Endothelial cell (in vitro differentiated cells): ENCODE results near the gene CPT1C. TPM values are rescaled to one million over a fixed set of nuclear protein-coding genes. Genes with fewer than 3 reads are reported as not detected.

ENCODE experiments used
- DNase-seq: peaks from one replicate; pipeline ENCODE4 v3.0.0; 2021; ENCODE audit warnings: low spot score
- H3K27ac Mint-ChIP-seq: one replicate; pipeline ENCODE4 v1.8.0; 2021; ENCODE audit warnings: mixed read lengths, inconsistent platforms; ENCODE audit not compliant: unreplicated experiment
- H3K27me3 Mint-ChIP-seq: one replicate; pipeline ENCODE4 v1.8.0; 2021; ENCODE audit warnings: mild to moderate bottlenecking, moderate library complexity, mixed read lengths, inconsistent platforms; ENCODE audit not compliant: unreplicated experiment
- H3K36me3 Mint-ChIP-seq: one replicate; pipeline ENCODE4 v1.8.0; 2021; ENCODE audit warnings: mild to moderate bottlenecking, low read depth, mixed read lengths, inconsistent platforms; ENCODE audit not compliant: unreplicated experiment
- H3K4me1 Mint-ChIP-seq: one replicate; pipeline ENCODE4 v1.8.0; 2021; ENCODE audit warnings: mild to moderate bottlenecking, mixed read lengths, inconsistent platforms; ENCODE audit not compliant: unreplicated experiment
- H3K4me3 Mint-ChIP-seq: one replicate; pipeline ENCODE4 v1.8.0; 2021; ENCODE audit warnings: mild to moderate bottlenecking, mixed read lengths, inconsistent platforms; ENCODE audit not compliant: unreplicated experiment
- H3K9me3 Mint-ChIP-seq: one replicate; pipeline ENCODE4 v1.8.0; 2021; ENCODE audit warnings: mixed read lengths, inconsistent platforms; ENCODE audit not compliant: unreplicated experiment
- total RNA-seq: library from RNA; stranded (reverse); fragmentation: NEBNext Ultra II Directional; extraction: Animal tissue kit (Norgen Biotek cat#: 25700); gene quantifications from one replicate; pipeline ENCODE4 v1.2.1, GENCODE V29; 2021; ENCODE audit not compliant: unreplicated experiment
- TF ChIP-seq, protein P1 (sequence below): fragments of 200-600 bp; sonication (generic); IDR thresholded peaks from one replicate; pipeline ENCODE4 v1.5.0; 2021; ENCODE audit warnings: antibody characterized with exemption; ENCODE audit not compliant: unreplicated experiment

CPT1C gene
- total RNA-seq, 1 donor from 2014 or later: 94.1 TPM

DNA sequence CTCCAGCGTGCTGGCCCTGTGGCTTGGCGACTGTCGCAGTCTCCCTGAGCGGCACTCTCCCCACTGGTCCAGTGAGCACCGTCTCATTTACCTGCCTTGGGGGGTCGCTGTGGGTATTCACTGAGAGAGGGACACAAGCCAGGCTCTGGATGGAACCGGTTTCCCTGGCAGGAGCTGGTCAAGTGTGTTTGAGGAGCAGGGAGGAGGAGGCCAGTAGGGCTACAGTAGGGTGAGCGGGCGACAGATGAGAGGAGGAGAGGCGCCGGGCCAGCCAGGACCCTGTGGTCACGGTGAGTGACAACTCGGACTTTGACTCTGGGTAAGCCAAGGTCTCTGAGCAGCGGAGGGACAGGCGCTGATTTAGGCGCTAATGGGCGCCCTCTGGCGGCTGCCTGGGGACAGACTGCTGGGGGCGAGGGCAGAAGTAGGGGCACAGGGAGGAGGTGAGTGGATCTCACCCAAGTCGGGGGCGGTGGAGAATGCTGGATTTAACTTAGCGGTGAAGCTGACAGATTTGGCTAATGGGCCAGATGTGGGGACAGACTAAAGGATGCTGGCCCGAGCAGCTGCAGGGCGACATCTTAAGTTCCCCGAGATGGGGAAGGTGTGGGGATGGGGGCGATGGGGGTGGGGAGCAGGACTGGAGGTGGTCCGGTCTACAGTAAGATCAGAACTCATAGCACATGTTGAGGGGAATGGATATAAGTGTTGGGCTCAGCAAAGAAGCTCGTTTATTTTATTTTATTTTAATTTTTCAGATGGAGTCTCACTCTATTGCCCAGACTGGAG is 18.6 kb upstream of the CPT1C start:
- H3K27me3 Mint-ChIP-seq: peaks cover 8% of the 10 kb centered on the region
- peaks cover 13% of the 10 kb centered on the region for H3K4me1 Mint-ChIP-seq
- H3K9me3 Mint-ChIP-seq: no peaks in the 10 kb centered on the region
- peak; percentile 90 for DNase-seq
- peak overlapping the region; percentile 70 for H3K4me3 Mint-ChIP-seq
- H3K27ac Mint-ChIP-seq: peak overlapping the region; percentile 20
- H3K36me3 Mint-ChIP-seq: peaks cover 10% of the 10 kb centered on the region
- TF ChIP-seq, protein P1, sequence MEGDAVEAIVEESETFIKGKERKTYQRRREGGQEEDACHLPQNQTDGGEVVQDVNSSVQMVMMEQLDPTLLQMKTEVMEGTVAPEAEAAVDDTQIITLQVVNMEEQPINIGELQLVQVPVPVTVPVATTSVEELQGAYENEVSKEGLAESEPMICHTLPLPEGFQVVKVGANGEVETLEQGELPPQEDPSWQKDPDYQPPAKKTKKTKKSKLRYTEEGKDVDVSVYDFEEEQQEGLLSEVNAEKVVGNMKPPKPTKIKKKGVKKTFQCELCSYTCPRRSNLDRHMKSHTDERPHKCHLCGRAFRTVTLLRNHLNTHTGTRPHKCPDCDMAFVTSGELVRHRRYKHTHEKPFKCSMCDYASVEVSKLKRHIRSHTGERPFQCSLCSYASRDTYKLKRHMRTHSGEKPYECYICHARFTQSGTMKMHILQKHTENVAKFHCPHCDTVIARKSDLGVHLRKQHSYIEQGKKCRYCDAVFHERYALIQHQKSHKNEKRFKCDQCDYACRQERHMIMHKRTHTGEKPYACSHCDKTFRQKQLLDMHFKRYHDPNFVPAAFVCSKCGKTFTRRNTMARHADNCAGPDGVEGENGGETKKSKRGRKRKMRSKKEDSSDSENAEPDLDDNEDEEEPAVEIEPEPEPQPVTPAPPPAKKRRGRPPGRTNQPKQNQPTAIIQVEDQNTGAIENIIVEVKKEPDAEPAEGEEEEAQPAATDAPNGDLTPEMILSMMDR: peak; percentile 73

DNA sequence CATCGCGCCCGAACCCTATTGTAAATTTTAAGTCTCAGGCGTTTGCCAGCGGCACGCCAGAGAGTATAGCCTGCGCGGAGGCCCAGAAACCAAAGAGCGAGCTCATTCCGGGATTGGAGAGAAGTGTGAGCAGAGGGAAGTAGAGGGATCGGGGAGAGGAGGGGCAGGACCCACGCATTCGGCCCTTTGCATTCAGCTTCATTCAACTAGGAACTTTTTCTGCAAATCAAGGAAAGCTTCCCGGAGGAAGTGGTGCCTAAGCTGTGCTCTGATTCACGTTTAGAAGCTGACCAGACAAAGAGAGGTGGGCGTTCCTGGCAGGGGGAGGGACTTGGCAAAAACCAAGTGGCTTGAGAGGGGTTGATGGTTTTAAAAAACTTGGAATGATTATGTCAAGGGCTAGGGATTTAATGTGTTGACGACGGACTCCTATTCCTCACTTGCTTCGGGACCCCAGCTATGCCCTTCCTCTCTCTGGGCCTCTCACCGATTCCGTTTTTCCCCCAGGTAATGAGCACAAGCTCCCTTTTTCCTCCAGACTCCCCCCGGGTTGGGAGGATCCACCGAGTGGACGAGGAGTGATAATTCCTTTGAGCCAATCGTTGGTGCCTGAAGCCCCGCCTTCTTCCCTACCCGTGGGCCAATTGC is 14.7 kb upstream of the CPT1C start:
- TF ChIP-seq, protein P1: no peak
- Mint-ChIP-seq H3K27ac (peak overlapping the region; percentile 99), H3K9me3 (no peaks in the 10 kb centered on the region), H3K36me3 (peaks cover 12% of the 10 kb centered on the region), H3K27me3 (peaks cover 4% of the 10 kb centered on the region), H3K4me1 (peaks cover 30% of the 10 kb centered on the region), H3K4me3 (peak overlapping the region; percentile 98)
- DNase-seq: peak; percentile 68

DNA sequence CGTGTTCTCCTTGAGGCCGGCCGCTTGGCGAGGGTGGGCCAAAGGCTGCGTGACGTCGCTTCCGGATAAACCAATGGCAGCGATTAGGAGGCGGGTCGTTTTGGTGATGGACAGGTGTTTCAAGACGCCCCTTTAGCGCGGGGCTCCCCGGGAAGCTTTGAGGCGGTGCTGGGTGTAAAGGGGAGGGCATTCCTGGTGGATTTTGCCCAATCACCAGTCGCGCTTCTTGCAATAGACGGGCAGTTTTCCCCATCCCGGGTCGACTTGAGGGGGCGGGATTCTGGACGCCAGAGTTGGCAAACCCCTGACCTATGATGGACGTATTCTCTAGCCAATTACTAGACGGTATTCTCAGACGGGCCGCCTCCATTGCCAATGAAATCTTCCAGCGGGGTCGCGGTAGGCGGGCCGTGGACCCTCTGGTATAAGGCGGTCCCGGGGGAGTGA is 14.1 kb upstream of the CPT1C start:
- Mint-ChIP-seq H3K4me3 (peak overlapping the region; percentile 98), H3K27me3 (peaks cover 4% of the 10 kb centered on the region), H3K27ac (peak overlapping the region; percentile 99), H3K4me1 (peaks cover 30% of the 10 kb centered on the region), H3K9me3 (no peaks in the 10 kb centered on the region), H3K36me3 (peaks cover 12% of the 10 kb centered on the region)
- peak; percentile 97 for DNase-seq
- TF ChIP-seq, protein P1: no peak

DNA sequence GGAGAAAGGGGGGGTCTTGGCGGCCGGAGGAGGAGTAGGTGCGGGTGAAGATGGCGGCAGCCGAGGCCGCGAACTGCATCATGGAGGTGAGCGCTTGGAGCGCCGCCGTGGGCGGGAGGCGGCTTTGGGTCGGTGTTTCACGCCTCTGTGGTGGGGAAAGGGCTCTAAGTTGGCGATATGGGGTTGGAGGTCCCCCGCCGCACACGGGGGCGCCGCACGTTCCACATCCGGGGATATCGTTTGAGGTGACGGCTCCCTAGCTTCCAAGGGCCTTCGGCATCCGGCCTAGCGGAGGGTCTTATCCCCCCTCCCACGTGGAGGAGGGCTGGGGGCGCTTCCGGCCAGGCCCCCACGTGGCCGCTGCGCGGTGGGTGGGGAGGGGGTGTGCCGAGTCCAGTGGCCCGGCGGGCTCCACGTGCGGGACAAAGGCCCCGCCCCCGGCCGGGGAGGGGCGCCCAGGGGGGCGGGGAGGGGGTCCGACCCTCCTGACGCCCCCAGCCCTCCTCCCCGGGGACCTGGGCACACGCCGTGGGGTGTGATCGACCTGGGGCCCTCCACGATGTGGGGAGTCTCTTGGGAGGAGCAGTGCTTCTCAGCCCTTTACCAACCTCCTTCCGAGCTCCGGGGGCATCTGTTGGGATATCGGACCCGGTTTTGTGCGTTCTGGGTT is 13.6 kb upstream of the CPT1C start, which contains the start of gene PRMT1:
PRMT1 (plus strand) TSS at position 41 of the 670 bp plus-strand sequence; CDS start at position 51, 10 bp downstream.
- TF ChIP-seq, protein P1: no peak
- Mint-ChIP-seq H3K36me3 (peaks cover 15% of the 10 kb centered on the region), H3K9me3 (no peaks in the 10 kb centered on the region), H3K4me3 (peak within 1 kb of the TSS; percentile 98), H3K27ac (peak within 1 kb of the TSS; percentile 99), H3K27me3 (peaks cover 4% of the 10 kb centered on the region), H3K4me1 (peaks cover 25% of the 10 kb centered on the region)
- DNase-seq: peak; percentile 65
